Activated CD4-positive, CD25-positive, alpha-beta regulatory T cell treated with anti-CD3 and anti-CD28 coated beads, Interleukin-2, amount 50 U/mL, for 24 hours (primary cell): Measurements from ENCODE around the gene STXBP1.

Experiments
- ATAC-seq, 2 donors: fragments of 150-1000 bp; cut with Tn5 transposase; one replicate each; pipeline ENCODE4 v1.10.0; 2021; ENCODE audit warnings: mild to moderate bottlenecking in 1 of 2, moderate library complexity in 1 of 2

Gene STXBP1

GRCh38 chr9:127716412-127716811 lies 104.3 kb downstream of the STXBP1 start:
- no peak for ATAC-seq

GRCh38 chr9:127717766-127718165 lies 105.7 kb downstream of the STXBP1 start:
- no peak for ATAC-seq

DNA sequence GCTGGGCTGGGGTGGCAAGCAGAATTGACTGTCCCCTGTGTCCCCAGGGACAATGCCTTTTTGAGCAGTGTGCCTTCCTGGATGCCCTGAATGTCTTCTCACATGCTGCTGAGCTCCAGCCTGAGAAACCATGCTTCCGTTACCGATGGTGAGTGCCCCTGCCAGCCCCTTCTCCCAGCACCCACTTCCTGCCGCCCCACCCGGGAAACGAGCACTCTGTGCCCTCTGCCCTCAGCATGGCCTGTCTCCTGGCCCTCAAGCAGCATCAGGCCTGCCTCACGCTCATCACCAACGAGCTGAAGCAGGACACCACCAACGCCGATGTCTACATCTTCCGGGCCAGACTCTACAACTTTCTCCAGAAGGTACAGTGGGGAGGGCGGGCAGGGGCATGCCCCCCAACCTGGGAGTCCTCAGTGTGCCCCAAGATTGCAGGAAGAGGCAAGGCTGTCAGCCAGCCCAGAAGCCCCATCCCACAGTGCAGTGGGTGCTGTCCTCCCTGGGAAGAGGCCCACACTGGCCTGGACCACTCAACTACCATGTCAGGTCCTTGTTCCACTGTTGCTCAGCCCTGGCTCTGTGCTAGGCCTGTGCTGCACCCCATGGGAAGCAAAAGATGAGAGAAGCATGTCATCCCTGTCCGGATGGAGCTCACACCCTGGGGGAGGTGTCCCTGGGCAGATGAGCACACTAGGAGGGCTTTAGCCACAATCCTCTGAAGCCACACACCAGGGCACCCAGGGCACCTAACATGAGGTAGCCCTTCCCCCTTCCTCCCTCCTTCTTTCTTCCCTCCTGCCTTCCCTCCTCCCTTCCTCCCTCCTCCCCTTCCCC lies 108.2 kb downstream of the STXBP1 start:
- ATAC-seq, result no peak

GRCh38 chr9:127720865-127721227 lies 108.8 kb downstream of the STXBP1 start:
- ATAC-seq, result no peak

- no peak for ATAC-seq
These were observed 109.3 kb downstream of the STXBP1 start for GRCh38 chr9:127721391-127721821.

DNA sequence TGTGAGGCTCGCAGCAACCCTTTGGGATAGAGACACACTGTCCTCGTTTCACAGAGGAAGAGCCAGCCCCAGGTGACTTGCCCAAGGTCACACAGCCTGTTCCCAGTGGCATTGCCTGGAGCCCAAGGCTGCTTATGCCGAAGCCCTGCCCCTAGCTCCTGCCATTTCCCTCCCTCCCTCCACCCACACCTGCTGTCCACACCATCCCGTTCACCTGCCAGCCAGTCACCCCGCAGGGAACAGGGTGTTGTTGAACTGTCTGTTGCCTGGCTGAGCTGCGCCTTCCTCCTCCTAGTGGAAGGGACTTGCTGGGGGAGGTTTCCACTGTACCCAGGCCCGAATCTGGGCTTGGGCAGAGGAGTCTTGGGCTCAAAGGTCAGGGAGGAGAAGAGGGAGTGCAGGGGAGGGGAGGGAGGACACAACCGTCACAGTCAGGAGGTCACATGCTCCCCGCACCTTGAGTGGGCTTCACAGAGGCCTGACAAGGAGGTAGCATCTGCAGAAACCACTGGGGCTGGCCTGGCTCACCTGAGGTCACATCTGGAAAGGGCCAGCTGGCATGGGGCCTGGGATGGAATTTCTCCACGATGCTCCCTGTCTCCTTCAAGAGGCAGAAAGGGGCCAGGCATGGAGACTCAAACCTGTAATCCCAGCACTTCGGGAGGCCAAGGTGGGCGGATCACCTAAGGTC lies 110.1 kb downstream of the STXBP1 start:
- no peak for ATAC-seq

DNA sequence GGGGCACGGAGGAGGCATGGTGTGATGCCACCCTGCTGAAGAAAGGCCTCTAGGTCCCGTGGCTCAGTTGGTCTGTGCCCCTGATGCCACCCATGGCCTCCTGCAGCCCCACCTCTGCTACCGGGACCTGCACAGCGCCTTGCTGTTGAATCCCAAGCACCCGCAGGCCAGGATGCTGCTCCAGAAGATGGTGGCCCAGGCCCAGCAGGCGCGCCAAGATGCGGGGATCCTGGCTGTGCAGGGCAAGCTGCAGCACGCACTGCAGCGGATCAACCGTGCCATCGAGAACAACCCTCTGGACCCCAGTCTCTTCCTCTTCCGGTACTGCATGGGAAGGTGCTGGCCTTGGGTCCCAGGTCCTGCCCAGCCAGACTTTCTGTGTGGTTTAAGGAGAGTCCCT lies 110.9 kb downstream of the STXBP1 start:
- no peak for ATAC-seq

GRCh38 chr9:127723444-127723843 lies 111.4 kb downstream of the STXBP1 start:
- ATAC-seq, result no peak

- no peak for ATAC-seq
These were observed 111.9 kb downstream of the STXBP1 start for GRCh38 chr9:127724012-127724411.

DNA sequence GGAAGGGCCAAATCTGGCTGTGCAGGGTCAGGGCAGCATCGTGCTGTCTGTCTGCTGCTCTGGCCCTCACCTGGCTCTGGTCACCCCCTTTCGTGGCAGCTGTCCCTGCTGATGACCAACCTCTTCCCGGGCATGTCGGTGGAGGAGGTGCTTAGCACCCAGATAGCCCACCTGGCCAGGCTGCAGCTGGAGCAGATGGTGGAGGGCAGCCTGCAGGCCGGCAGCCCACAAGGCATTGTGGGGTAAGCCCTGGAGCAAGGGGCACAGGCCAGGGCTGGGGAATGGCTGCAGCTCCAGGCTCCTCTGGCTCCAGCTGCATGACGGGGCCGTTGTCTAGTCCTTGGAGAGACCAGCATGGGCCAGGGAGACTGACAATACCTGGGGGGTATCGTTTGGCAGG lies 114.8 kb downstream of the STXBP1 start:
- no peak for ATAC-seq

GRCh38 chr9:127728808-127729207 lies 116.7 kb downstream of the STXBP1 start:
- ATAC-seq, result no peak

DNA sequence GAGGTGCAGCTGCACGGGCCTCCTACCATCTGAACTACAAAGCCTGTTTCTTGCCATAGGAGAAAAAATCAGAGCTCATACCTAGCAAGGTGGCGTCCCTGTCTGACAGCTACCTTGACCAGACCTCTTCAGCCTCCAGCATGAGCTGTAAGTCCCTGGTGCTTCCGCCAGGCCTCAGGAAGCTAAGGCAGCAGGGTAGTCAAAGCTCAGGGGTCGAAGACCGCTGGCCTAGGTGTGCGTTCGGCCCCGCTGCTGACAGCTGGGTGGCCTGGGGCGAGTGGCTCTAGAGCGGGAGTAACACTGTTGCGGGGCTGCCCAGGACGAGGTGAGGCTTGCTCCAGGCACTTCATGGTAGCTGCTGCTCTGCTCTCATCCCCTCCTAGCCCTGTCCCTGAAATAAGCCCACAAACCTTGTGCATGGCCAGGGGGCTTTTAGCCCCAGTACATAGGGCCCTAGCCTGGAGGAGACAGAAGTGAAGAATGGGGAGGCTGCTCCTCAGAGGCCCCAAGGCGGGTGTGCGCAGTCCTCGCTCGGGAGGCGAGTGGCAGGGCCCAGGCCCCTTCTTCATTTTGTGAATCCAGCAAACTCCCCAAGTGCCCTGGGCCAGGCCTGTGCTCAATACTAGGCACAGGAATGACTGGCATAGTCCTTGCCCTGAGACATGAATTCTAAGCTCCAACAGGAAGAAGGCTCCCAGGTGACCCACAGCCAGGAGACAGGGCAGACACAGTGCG lies 117.6 kb downstream of the STXBP1 start:
- ATAC-seq, result no peak

DNA sequence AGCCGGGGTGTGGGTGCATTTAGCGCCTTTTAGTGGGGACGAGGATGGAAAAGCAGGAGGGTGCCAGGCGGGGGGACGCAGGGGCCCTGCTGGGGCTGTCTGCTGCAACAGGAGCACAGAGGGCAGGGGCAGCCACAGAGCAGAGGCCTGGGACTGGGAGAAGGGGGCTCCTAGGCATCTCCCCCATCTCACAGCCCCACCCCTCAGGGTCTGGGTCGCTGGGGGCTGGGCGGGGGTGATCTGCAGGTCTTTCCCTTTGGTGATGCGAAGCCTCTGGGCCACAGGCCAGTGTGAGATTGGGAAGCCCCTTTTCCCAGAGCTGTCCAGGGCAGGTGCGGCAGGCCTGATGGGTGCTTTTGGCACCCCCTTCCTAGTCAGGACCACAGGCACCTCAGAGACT lies 118.2 kb downstream of the STXBP1 start:
- ATAC-seq, result no peak

DNA sequence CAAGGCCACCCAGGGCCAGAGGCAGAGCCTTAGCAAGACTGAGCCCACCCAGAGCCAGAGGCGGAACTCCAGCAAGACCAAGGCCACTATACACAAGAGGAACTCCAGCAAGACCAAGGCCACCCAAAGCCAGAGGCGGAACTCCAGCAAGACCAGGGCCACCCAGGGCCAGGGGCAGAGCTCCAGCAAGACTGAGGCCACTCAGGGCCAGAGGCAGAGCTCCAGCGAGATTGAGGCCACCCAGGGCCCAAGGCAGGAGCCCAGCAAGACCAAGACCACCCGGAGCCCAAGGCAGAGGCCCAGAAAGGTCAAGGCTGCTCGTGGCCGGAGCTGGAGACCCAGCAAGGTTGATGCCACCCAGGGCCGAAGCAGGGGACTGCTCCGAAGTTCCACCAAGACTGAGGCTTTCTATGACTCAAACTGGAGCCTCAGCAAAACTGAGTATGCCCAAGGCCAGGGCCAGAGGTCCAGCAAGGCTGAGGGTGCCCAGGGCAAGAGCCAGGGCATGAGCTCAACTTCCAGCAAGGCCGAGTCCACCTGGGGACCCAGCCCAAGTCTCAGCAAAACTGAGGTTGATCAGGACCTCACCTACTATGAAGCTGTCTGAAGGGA lies 118.8 kb downstream of the STXBP1 start:
- ATAC-seq, result no peak

DNA sequence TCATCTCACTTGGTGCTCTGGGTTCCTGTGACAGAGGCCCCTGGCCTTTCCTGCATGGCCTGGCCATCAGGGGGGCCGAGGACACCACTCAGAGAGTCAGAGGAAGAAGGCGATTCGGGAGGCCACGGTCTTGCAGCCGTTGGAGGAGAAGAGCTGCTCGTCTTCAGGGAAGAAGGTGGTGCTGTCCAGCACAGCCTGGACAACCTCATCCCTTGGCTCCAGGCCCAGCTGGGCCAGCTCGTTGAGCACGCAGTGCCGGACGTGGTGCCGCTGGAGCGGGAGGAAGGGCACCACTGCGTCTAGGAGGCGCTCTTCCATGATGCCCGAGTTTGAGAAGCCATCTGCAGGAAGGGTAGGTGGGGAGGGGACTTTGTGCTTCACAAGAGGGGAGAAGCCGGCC lies 119.9 kb downstream of the STXBP1 start:
- ATAC-seq, result no peak

- ATAC-seq, result no peak
These were observed 120.4 kb downstream of the STXBP1 start for GRCh38 chr9:127732444-127732843.

- no peak for ATAC-seq
These were observed 121.5 kb downstream of the STXBP1 start for GRCh38 chr9:127733614-127734013.

GRCh38 chr9:127734247-127734746 lies 122.2 kb downstream of the STXBP1 start:
- ATAC-seq, result no peak

- ATAC-seq, result peak; percentile 94 to 96
These were observed 122.9 kb downstream of the STXBP1 start, which contains the start of gene TOR2A for GRCh38 chr9:127734747-127735529. TSS of gene TOR2A (minus strand) at chr9:127735294. CDS start at chr9:127735270, 24 bp downstream.

- no peak for ATAC-seq
These were observed 123.6 kb downstream of the STXBP1 start for GRCh38 chr9:127735530-127736185.

- no peak for ATAC-seq
These were observed 126.6 kb downstream of the STXBP1 start for GRCh38 chr9:127738666-127739065.
